ENCODE measurements around the gene AOC3. TPM values are rescaled to one million over a fixed set of nuclear protein-coding genes. Genes with fewer than 3 reads are reported as not detected.
"Not testable (repeated sequence)": the region's sequence is repeated elsewhere in the genome, so short reads cannot be mapped to it uniquely, and the experiment has no call there.

The AOC3 gene
- total RNA-seq, 1 experiment from 2014 or later: 1.4 TPM

DNA sequence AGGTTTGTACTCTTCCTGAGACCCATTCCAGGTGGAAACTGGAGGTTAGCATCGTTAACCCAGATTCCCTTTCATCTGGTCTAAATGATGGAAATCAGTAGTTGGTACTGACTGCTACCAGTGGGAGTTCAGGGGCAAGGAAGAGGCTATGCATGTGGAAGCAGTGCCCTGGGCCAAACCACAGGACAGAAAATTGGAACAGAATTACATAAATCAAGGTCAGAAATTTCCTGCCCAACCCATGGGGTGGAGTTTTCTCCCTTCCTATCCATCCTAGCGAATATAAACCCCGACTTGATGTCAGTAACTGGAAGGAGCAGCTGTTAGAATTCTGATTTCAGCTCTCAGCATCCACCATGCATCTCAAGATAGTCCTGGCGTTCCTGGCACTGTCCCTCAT, 6.7 kb upstream of the AOC3 start, which contains the start of gene AOC2:
Gene AOC2 (plus strand): TSS at position 310 of the 400 bp plus-strand sequence. CDS start 47 bp downstream, at position 357.
- DNase-seq (ENCODE audit: extremely low read depth, low read depth): no peak

DNA sequence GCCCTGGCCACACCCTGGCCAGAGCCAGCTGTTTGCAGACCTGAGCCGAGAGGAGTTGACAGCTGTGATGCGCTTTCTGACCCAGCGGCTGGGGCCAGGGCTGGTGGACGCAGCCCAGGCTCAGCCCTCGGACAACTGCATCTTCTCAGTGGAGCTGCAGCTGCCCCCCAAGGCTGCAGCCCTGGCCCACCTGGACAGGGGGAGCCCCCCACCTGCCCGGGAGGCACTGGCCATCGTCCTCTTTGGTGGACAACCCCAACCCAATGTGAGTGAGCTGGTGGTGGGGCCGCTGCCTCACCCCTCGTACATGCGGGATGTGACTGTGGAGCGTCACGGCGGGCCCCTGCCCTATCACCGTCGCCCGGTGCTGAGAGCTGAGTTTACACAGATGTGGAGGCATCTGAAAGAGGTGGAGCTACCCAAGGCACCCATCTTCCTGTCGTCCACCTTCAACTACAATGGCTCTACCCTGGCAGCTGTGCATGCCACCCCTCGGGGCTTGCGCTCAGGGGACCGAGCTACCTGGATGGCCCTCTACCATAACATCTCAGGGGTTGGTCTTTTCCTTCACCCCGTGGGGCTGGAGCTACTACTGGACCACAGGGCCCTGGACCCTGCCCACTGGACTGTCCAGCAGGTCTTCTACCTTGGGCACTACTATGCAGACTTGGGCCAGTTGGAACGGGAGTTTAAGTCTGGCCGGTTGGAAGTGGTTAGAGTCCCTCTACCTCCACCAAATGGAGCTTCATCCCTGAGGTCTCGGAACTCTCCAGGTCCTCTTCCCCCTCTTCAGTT, 6.0 kb upstream of the AOC3 start:
- no peak for DNase-seq (ENCODE audit: extremely low read depth, low read depth)

DNA sequence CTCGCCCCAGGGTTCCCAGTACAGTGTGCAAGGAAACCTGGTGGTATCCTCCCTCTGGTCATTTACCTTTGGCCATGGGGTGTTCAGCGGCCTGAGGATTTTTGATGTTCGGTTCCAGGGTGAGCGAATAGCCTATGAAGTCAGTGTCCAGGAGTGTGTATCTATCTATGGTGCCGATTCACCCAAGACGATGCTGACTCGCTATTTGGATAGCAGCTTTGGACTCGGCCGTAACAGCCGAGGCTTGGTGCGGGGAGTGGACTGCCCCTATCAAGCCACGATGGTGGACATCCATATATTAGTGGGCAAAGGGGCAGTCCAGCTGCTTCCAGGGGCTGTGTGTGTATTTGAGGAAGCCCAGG, 5.5 kb upstream of the AOC3 start:
- no peak for DNase-seq (ENCODE audit: extremely low read depth, low read depth)

DNA sequence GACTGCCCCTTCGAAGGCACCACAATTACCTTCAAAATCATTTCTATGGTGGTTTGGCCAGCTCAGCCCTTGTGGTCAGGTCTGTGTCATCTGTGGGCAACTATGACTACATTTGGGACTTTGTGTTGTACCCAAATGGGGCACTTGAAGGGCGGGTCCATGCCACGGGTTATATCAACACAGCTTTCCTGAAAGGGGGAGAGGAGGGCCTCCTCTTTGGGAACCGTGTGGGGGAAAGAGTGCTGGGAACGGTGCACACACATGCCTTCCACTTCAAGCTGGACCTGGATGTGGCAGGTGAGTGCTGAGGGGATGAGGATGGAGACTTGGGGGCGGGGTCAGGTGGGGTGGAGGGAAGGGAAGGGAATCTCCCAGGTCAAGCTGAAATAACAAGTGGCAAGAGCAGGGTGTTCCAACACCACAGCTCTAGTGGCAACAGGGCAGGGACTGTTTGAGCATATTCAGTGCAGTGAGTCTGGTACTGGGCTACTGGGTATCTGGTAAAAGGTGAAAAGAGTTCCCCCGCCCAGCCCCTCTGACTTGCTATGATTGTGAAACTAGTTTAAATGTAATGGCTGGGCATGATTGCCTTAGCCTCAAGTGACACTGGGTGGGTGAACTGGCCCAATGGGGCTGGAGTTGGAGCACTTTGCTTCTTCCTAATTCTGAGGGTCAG, 4.9 kb upstream of the AOC3 start:
- no peak for DNase-seq (ENCODE audit: extremely low read depth, low read depth)

DNA sequence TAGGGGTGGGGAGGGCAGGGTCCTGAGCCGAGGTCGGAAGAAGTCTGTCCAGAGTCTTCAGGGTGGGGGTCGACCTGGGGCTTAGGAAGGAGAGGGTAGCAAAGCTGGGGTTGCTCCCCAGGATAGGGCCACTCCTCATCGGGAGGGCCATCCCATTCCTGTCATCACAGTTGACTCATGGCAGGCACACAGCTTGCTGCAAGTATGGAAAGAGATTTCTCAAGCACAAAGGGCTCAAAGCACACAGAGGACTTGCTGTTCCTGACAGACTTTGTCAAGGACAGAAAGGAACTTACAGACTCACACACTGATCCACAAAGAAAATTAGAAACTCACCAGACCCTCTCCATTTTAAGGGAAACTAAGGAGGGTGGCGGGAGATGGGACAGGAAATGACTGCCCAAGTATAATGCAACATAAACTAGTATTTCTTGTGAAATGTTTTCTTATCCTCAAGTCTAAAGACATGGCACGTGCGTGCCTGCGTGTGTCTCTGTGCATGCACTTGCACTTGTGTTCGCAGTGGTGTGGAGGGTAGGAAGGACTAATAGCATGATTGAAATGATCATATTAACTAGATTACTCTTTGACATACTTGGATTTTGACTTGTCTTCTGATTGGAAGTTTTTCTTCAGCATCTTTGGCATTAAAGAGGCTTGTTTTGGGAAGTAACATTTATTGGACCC, 4.3 kb upstream of the AOC3 start:
- no peak for DNase-seq (ENCODE audit: extremely low read depth, low read depth)

DNA sequence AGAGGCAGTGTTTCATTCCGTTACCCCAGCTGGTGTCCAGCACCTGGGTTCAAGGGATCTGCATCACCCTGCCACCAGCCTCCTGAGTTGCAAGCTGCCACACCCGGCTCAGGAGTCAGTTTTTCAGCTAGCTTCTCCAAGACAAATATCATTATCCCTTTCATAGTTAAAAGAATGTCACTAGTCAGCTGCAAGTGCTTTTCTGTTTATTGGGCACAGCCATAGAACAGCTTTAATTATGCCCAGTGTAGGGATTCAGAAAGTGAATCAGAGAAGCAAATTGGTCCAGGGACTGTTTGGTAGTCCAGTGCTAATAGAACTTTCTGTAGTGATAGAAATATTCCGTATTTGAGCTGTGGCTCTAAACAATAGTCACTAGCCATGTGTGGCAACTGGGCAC, 2.9 kb upstream of the AOC3 start:
- DNase-seq (ENCODE audit: extremely low read depth, low read depth): no peak

DNA sequence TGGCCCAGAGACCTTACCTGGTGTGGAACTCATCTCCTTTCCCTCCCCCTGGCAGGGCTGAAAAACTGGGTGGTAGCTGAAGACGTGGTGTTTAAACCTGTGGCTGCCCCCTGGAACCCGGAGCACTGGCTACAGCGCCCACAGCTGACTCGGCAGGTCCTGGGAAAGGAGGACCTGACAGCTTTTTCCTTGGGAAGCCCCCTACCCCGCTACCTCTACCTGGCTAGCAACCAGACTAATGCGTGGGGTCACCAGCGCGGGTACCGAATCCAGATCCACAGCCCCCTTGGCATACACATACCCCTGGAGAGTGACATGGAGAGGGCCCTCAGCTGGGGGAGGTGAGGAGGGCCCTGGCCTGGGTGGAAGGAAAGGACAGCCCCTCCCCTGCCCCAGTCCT, 2.0 kb upstream of the AOC3 start:
- no peak for DNase-seq (ENCODE audit: extremely low read depth, low read depth)

DNA sequence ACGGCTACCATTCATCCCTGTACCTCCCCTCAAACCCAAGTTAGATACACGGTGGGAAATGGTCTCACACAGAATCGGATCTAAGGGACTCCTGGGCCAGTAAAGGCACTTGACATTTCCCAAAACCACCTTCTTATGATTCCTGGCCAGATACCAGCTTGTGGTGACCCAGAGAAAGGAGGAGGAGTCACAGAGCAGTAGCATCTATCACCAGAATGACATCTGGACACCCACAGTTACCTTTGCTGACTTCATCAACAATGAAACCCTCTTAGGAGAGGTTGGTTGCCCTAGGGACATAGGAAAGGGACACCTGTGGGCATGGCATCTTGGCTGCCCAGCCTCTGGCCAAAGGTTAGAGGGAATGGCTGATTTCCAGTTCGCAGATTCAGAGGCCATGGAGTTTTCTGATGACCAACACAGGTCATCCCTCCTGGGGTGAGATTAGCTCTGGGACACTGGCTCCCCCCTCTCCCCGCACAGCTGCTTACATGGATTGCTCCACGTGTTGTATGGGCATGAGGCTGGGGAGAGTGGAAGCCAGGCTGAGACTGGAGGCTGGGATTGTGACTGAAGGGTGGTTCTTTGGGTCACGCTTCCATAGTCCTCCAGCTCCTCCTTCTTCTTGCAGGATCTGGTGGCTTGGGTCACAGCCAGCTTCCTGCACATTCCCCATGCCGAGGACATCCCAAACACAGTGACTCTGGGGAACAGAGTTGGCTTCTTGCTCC, 1.4 kb upstream of the AOC3 start:
- DNase-seq (ENCODE audit: extremely low read depth, low read depth): no peak

DNA sequence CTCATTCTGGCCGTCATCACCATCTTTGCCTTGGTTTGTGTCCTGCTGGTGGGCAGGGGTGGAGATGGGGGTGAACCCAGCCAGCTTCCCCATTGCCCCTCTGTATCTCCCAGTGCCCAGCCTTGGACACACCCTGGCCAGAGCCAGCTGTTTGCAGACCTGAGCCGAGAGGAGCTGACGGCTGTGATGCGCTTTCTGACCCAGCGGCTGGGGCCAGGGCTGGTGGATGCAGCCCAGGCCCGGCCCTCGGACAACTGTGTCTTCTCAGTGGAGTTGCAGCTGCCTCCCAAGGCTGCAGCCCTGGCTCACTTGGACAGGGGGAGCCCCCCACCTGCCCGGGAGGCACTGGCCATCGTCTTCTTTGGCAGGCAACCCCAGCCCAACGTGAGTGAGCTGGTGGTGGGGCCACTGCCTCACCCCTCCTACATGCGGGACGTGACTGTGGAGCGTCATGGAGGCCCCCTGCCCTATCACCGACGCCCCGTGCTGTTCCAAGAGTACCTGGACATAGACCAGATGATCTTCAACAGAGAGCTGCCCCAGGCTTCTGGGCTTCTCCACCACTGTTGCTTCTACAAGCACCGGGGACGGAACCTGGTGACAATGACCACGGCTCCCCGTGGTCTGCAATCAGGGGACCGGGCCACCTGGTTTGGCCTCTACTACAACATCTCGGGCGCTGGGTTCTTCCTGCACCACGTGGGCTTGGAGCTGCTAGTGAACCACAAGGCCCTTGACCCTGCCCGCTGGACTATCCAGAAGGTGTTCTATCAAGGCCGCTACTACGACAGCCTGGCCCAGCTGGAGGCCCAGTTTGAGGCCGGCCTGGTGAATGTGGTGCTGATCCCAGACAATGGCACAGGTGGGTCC, 607 bp downstream of the AOC3 start:
- not testable (repeated sequence) for DNase-seq (ENCODE audit: extremely low read depth, low read depth)

DNA sequence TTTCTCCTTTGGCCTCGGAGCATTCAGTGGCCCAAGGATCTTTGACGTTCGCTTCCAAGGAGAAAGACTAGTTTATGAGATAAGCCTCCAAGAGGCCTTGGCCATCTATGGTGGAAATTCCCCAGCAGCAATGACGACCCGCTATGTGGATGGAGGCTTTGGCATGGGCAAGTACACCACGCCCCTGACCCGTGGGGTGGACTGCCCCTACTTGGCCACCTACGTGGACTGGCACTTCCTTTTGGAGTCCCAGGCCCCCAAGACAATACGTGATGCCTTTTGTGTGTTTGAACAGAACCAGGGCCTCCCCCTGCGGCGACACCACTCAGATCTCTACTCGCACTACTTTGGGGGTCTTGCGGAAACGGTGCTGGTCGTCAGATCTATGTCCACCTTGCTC, 1.4 kb downstream of the AOC3 start:
- no peak for DNase-seq (ENCODE audit: extremely low read depth, low read depth)

DNA sequence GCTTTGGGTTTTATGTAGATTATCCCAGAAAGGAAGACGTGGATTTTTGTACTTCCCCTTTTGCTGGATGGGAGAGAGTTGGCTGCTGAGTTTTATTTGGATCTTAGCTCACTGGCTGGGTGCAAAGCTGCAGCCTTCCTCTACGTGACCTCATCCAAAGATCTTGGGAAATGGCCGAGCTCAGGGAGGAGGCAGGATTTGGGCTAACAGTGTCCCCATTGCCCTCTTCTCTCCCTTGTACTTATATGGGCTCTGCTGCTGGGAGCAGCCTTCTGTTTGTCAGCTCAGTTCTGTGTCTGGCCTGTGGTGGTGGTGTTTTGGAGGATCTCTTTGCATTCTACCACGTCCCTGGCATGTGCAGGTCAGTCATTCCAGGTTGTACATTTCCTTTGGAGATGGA, 2.0 kb downstream of the AOC3 start:
- no peak for DNase-seq (ENCODE audit: extremely low read depth, low read depth)

DNA sequence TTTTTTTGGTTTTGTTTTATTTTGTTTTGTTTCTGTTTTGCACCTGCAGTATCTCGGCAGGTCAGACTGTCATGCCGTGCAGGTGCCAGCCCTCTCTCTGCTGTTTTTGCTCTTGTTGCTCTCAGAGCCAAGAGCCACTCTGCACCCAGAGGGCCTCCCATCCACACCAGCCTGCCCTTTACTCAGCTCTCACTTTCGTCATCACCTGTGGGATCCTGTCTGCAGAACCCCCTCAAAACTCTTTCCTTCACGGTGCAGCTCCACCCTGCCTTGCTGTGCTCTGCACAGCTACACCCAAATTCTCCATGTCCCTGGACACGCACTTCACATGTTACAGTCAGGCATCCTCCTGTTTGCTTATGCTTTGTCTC, 2.6 kb downstream of the AOC3 start:
- DNase-seq (ENCODE audit: extremely low read depth, low read depth): no peak

DNA sequence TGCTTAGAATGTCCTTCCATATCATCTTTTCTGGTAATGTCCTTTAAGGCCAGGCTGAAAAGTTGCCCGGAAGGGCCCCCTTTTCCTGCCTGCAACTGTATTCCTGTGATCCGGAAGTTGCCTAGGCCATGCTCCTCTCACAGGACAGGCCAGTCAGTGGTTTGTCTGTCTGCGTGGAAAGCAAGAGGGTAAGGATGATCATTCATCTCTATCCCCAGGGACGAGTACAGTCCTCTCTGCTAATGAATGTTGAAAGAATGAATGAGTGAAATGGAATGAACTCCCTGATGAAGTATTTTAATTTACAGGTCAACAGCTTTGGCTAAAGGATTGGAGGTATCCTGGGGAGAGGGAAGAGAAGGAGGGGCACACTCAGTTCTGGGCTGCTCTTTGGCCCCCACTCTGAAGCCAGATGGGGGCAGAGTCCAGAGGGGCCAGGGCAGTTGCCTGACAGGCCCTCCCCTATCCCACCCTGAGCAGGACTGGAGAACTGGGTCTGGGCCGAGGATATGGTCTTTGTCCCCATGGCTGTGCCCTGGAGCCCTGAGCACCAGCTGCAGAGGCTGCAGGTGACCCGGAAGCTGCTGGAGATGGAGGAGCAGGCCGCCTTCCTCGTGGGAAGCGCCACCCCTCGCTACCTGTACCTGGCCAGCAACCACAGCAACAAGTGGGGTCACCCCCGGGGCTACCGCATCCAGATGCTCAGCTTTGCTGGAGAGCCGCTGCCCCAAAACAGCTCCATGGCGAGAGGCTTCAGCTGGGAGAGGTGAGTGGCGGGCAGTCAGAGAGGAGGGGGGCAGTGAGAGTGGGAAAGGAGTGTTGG, 3.2 kb downstream of the AOC3 start:
- DNase-seq (ENCODE audit: extremely low read depth, low read depth): no peak

DNA sequence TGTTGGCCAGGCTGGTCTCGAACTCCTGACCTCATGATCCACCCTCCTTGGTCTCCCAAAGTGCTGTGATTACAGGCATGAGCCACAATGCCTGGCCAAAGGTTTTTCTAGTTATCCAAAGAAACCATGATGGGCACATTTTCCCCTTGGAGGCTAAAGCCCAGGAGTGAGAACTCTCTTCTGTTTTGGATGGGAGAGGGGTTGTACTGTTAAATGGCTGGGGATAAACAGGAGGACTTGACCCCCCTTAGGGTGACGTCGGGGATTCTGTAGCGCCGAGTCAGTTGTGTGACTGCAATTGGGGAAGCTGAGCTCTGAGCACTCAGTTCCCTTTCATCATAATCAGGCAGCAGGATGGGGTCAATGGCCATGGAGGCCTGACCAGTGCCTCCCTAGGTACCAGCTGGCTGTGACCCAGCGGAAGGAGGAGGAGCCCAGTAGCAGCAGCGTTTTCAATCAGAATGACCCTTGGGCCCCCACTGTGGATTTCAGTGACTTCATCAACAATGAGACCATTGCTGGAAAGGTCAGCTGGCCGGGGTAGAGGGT, 4.1 kb downstream of the AOC3 start:
- DNase-seq (ENCODE audit: extremely low read depth, low read depth): no peak

DNA sequence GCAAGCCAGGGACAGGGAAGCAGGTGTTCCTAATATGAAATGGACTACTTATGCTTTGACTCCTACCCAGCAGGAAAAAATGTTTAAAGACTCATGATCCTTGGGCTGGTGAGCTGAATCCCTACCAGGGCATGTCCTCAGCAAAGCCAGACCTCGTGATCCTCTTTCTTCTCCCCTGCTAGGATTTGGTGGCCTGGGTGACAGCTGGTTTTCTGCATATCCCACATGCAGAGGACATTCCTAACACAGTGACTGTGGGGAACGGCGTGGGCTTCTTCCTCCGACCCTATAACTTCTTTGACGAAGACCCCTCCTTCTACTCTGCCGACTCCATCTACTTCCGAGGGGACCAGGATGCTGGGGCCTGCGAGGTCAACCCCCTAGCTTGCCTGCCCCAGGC, 5.1 kb downstream of the AOC3 start:
- DNase-seq (ENCODE audit: extremely low read depth, low read depth): not testable (repeated sequence)

DNA sequence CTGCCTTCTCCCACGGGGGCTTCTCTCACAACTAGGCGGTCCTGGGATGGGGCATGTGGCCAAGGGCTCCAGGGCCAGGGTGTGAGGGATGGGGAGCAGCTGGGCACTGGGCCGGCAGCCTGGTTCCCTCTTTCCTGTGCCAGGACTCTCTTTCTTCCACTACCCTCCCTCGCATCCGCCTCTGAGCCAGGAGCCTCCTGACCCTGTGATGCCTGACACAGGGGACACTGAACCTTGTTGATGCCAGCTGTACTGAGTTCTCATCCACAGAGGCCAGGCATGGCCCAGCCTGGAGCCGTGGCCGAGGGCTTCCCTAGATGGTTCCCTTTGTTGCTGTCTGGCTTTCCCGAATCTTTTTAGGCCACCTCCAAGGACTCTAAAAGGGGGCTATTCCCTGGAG, 5.5 kb downstream of the AOC3 start:
- not testable (repeated sequence) for DNase-seq (ENCODE audit: extremely low read depth, low read depth)

DNA sequence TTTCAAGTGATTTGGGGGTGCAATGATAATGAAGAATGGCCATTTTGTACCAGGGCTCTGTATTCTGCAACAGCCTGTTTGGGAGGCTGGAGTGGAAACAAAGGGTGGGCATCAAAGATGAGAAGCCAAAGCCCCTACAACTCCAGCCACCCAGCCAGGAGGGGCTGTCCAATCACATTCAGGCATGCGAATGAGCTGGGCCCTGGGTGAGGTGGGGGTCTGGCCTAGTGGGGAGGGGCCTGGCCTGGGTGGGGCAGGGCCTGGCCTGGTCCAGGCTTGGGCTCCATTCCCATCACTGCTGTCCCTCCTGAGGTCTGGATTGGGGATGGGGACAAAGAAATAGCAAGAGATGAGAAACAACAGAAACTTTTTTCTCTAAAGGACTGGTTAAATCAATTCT, 6.4 kb downstream of the AOC3 start:
- DNase-seq (ENCODE audit: extremely low read depth, low read depth): no peak

DNA sequence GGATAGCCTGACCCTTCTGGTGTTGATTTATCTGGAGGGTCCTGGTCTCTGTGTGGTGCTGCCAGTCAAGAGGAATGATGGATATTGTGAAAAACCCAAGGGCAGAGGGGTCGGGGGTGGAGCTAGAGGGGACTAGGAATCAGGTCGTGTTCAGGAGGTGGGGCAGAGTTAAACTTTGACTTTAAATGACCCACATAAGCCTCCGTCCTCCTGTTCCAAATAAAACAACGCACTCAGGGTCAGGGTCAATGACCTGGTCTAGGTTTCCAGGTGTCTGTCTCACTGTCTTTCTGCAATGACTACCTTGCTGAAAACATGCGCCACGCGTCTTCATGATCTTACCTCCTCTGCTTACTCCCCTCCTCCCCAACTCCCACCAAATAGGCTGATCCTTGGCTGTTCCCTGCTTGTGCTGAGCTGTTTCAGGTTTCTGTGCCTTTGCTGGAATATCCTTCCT, 14.7 kb downstream of the AOC3 start:
- no peak for DNase-seq (ENCODE audit: extremely low read depth, low read depth)

DNA sequence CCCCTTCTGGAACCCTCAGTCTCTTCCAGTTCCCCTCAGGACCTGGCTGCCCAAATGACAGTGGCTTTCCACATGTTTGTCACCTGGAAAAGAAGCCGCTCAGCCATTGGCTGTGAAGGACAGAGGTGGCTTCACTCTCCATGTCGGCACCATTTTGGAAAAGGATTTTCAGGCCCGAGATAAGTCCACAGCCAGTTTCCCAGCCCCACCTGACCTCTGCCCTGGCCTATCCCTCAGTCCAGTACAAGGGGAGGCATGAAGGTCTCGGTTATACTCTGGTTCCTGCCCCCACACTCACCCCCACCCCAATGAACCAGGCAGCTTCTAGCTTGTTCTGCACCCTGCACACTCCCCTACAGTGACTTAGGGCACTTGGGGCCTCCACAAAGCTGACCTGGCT, 15.2 kb downstream of the AOC3 start:
- DNase-seq (ENCODE audit: extremely low read depth, low read depth): no peak

All from NCI-H460 (cell line).